Tibial nerve (tissue), 4 donors: ENCODE results near the gene OSBPL8. TPM values are rescaled to one million over a fixed set of nuclear protein-coding genes. Genes with fewer than 3 reads are reported as not detected.
"Not testable (repeated sequence)": the region's sequence is repeated elsewhere in the genome, so short reads cannot be mapped to it uniquely, and the experiment has no call there.

Experiments
- DNase-seq, 2 donors: peaks; one replicate each; pipeline ENCODE4 v3.0.0-alpha.2; 2019; ENCODE audit warnings: low spot score in 2 of 2
- H3K27ac ChIP-seq, 4 donors: fragments of 200-600 bp; sonication (generic) in 3 of 4; one replicate each; pipeline ENCODE4 v1.5.1; 2017 to 2019; ENCODE audit warnings: mild to moderate bottlenecking in 1 of 4
- H3K27me3 ChIP-seq, 2 donors: fragments of 200-600 bp; sonication (generic) in 1 of 2; one replicate each; pipeline versions ENCODE4 v1.5.1 to v1.6.0; 2017 to 2019
- H3K36me3 ChIP-seq, 3 donors: fragments of 200-600 bp; sonication (generic); one replicate each; pipeline ENCODE4 v1.5.1; 2018 to 2019
- H3K4me1 ChIP-seq, 4 donors: fragments of 200-600 bp; sonication (generic) in 3 of 4; one replicate each; pipeline ENCODE4 v1.5.1; 2017 to 2019
- H3K4me3 ChIP-seq, 4 donors: fragments of 200-600 bp; sonication (generic) in 3 of 4; one replicate each; pipeline ENCODE4 v1.5.1; 2017 to 2019; ENCODE audit warnings: mild to moderate bottlenecking in 1 of 4, moderate library complexity in 1 of 4
- H3K9me3 ChIP-seq, 4 donors: fragments of 200-600 bp; sonication (generic) in 3 of 4; one replicate each; pipeline ENCODE4 v1.5.1; 2017 to 2019
- CTCF ChIP-seq, 5 experiments: fragments of 200-600 bp in 3 of 5; fragments of 450-650 bp in 2 of 5; sonication (generic) in 3 of 5; IDR thresholded peaks; one replicate each; pipeline ENCODE4 v1.5.1; 2016 to 2019; ENCODE audit warnings: antibody characterized with exemption in 5 of 5, mild to moderate bottlenecking in 3 of 5, moderate library complexity in 2 of 5
- EP300 ChIP-seq, 2 donors: sonication (generic); formaldehyde crosslinking; IDR thresholded peaks; one replicate each; pipeline ENCODE4 v1.6.1; 2017; ENCODE audit warnings: antibody characterized with exemption in 2 of 2, mild to moderate bottlenecking in 1 of 2
- POLR2A ChIP-seq, 2 donors: fragments of 450-650 bp; IDR thresholded peaks; one replicate each; pipeline ENCODE4 v1.6.1; 2017; ENCODE audit warnings: antibody characterized with exemption in 2 of 2, mild to moderate bottlenecking in 2 of 2, moderate library complexity in 2 of 2
- WGBS, 2 donors: methylation state at CpG; one replicate each; pipeline ENCODE4 v1.1.5; 2018; 5-methylcytosine and 5-hydroxymethylcytosine counted together
- total RNA-seq, 4 donors: library from RNA; depleted of rRNA; stranded (reverse); fragments of >200 nt; gene quantifications; one replicate each; pipeline ENCODE4 v1.1.0, GENCODE V29; 2016

Gene OSBPL8
- total RNA-seq, 4 donors from 2014 or later = 90.9 to 151 (median 119) TPM

GRCh38 chr12:76398106-76398505, 161.5 kb downstream of the OSBPL8 start:
- H3K4me3 ChIP-seq = no peak overlapping the region
- H3K4me1 ChIP-seq = no peaks in the 10 kb centered on the region
- DNase-seq = no peak
- no peaks in the 10 kb centered on the region for H3K9me3 ChIP-seq
- no peak for TF ChIP-seq EP300 (IDR thresholded peaks at IDR 0.05)
- TF ChIP-seq CTCF (IDR thresholded peaks at IDR 0.05) = no peak
- TF ChIP-seq POLR2A (IDR thresholded peaks at IDR 0.05) = no peak
- H3K36me3 ChIP-seq = peaks cover 0 to 28% (median 0%) of the 10 kb centered on the region in 3 donors
- H3K27me3 ChIP-seq = peaks cover 0 to 2% of the 10 kb centered on the region in 2 donors
- H3K27ac ChIP-seq = no peak overlapping the region

- peaks cover 0 to 48% (median 0%) of the 10 kb centered on the region in 3 donors for H3K36me3 ChIP-seq
- no peaks in the 10 kb centered on the region for H3K4me1 ChIP-seq
- no peak overlapping the region for H3K27ac ChIP-seq
- H3K27me3 ChIP-seq = no peaks in the 10 kb centered on the region
- WGBS, 2 donors = 94 to 100% methylated on average over 1 of the region's 1 CpG
- no peaks in the 10 kb centered on the region for H3K9me3 ChIP-seq
- no peak overlapping the region for H3K4me3 ChIP-seq
- no peak for DNase-seq
- no peak for TF ChIP-seq CTCF (IDR thresholded peaks at IDR 0.05)
- TF ChIP-seq EP300 (IDR thresholded peaks at IDR 0.05) = no peak
- TF ChIP-seq POLR2A (IDR thresholded peaks at IDR 0.05) = no peak
Measured at GRCh38 chr12:76391461-76391860, 168.1 kb downstream of the OSBPL8 start.

- no peaks in the 10 kb centered on the region for H3K9me3 ChIP-seq
- H3K4me1 ChIP-seq = no peaks in the 10 kb centered on the region
- peaks cover 0 to 71% (median 0%) of the 10 kb centered on the region in 3 donors for H3K36me3 ChIP-seq
- TF ChIP-seq EP300 (IDR thresholded peaks at IDR 0.05) (no peak), CTCF (IDR thresholded peaks at IDR 0.05) (no peak), POLR2A (IDR thresholded peaks at IDR 0.05) (no peak)
- no peaks in the 10 kb centered on the region for H3K27me3 ChIP-seq
- no peak overlapping the region for H3K4me3 ChIP-seq
- WGBS, 2 donors = 87 to 90% methylated on average over 2 of the region's 2 CpGs
- no peak for DNase-seq
- no peak overlapping the region for H3K27ac ChIP-seq
Measured at GRCh38 chr12:76387614-76388013, 172.0 kb downstream of the OSBPL8 start.

GRCh38 chr12:76384560-76384959, 175.0 kb downstream of the OSBPL8 start:
- Histone ChIP-seq H3K27me3 (no peaks in the 10 kb centered on the region), H3K27ac (no peak overlapping the region), H3K4me3 (no peak overlapping the region), H3K4me1 (no peaks in the 10 kb centered on the region), H3K9me3 (no peaks in the 10 kb centered on the region), H3K36me3 (peaks cover 0 to 50% (median 0%) of the 10 kb centered on the region in 3 donors)
- no peak for TF ChIP-seq POLR2A (IDR thresholded peaks at IDR 0.05)
- no peak for DNase-seq
- WGBS, 2 donors = 94 to 95% methylated on average over 2 of the region's 2 CpGs

- WGBS, 2 donors = 89 to 93% methylated on average over 3 of the region's 3 CpGs
- no peaks in the 10 kb centered on the region for H3K9me3 ChIP-seq
- no peak for TF ChIP-seq EP300 (IDR thresholded peaks at IDR 0.05)
- TF ChIP-seq POLR2A (IDR thresholded peaks at IDR 0.05) = no peak
- no peak for TF ChIP-seq CTCF (IDR thresholded peaks at IDR 0.05)
- H3K4me3 ChIP-seq = no peak overlapping the region
- H3K4me1 ChIP-seq = no peaks in the 10 kb centered on the region
- H3K27me3 ChIP-seq = no peaks in the 10 kb centered on the region
- peaks cover 0 to 44% (median 0%) of the 10 kb centered on the region in 3 donors for H3K36me3 ChIP-seq
- no peak for DNase-seq
- H3K27ac ChIP-seq = no peak overlapping the region
Measured at GRCh38 chr12:76383988-76384387, 175.6 kb downstream of the OSBPL8 start.

GRCh38 chr12:76379261-76379660, 180.3 kb downstream of the OSBPL8 start:
- Histone ChIP-seq H3K4me3 (no peak overlapping the region), H3K4me1 (no peaks in the 10 kb centered on the region), H3K27me3 (no peaks in the 10 kb centered on the region), H3K36me3 (peaks cover 0 to 58% (median 11%) of the 10 kb centered on the region in 3 donors), H3K27ac (no peak overlapping the region), H3K9me3 (no peaks in the 10 kb centered on the region)
- TF ChIP-seq POLR2A (IDR thresholded peaks at IDR 0.05) (no peak), CTCF (IDR thresholded peaks at IDR 0.05) (no peak)
- no peak for DNase-seq
- WGBS, 2 donors = 96 to 98% methylated on average over 1 of the region's 1 CpG

GRCh38 chr12:76376876-76377275, 182.7 kb downstream of the OSBPL8 start:
- not testable (repeated sequence) for H3K27ac ChIP-seq, H3K27me3 ChIP-seq, H3K9me3 ChIP-seq, DNase-seq, H3K4me3 ChIP-seq, H3K4me1 ChIP-seq
- H3K36me3 ChIP-seq = peaks cover 0 to 60% (median 11%) of the 10 kb centered on the region in 3 donors
- WGBS, 2 donors = 91 to 100% methylated on average over 1 of the region's 1 CpG
